Measurements from ENCODE around the gene NAP1L4.

DNA sequence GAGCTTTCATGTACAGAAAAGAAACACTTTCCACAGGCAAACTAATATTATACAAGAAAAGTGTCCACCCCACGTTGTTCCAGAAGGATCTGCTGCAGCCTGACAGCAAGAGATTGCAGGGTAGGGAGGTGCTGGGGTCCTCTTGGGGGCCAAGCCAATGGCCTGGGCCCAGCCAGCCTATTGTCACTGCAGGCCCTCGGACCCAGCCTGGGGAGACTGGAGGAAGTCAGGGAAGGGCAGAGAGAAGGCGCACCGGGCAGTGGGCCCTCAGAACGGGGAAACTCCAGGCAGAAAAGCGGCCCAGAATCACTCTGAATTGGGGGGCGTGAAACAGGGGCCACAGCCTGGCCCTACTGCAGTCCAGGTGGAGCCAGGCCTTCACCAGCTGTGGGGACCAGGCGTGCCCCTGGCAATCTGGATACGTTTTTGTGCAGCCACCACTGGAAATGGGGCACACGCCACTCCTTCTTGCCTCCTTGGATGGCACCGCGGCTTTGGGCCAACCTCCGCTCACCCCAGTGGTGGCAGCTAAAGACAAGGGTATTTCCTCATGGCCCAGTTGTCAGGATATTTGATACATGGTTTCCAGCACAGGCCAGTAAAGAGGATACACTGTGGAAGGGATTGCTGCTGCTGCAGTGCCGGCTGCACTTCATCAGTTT lies 3.9 kb upstream of the NAP1L4 start:
- TF ChIP-seq EZH2 (IDR thresholded peaks at IDR 0.05; ENCODE audit: insufficient read depth, poor library complexity, severe bottlenecking) (no peak), EZH2phosphoT487 (IDR thresholded peaks at IDR 0.05; ENCODE audit: insufficient read depth, low read depth) (no peak)
